GM21367 (cell line): ENCODE results near the gene NRXN3.

ENCODE experiments used
- ATAC-seq: cut with Tn5 transposase; IDR thresholded peaks from one replicate; pipeline ENCODE4 v1.9.1; 2021; ENCODE audit not compliant: unreplicated experiment

NRXN3 gene

DNA sequence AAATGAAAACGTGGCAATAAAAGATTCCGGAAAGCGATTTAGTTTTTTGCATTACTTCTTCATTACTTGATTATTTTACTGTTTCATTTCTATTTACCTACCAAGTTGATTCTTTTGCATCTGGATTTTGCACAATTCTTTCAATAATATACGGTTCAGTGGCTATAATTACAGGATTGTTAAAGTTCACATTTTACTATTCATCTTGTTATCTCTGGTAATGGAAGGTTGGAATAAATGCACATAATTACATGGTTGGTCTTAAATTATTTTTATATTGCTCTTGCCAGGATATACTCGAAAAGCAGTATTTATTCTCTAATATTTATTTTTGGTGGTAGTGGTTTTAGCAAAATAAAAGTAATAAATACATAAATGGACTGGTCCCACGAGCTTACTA is 1203.3 kb downstream of the NRXN3 start:
- ATAC-seq = no peak

DNA sequence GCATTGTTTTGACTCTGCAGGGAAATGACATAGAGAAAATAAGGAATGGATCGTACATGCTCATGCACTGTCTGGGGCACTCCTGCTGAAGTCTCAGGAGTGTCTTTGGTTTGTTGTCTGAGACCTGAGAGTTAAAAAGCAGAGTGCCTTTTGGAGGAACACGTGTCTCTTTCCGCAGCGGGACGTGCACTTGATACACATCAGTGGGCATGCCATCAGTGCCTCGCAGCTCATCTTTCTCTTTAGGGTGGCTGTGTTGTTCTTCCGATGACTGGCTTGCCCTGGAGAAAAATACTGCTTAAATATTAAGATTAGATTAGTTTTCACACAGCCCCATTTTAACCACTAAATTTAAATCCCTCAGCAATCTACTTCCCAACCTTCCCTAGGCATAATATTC is 1205.2 kb downstream of the NRXN3 start:
- ATAC-seq = no peak

DNA sequence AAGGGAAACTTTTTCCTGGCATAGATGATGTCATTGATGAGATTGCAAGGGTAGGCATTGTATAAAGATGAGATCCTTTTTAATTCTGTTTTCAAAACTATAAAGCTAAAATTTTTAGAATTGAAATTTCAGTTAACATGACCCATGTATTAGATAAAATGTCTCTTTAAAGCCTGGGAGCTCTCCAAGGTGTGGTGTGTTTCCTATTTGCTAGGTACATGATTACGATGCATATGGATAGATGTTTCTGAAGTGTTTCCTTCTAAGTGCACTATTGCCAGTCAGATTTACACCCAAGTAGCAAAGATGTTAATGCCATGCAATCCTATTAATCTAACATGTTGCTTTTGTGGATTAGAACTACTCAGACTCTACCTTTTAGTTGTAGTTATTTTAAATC is 1206.4 kb downstream of the NRXN3 start:
- no peak for ATAC-seq

DNA sequence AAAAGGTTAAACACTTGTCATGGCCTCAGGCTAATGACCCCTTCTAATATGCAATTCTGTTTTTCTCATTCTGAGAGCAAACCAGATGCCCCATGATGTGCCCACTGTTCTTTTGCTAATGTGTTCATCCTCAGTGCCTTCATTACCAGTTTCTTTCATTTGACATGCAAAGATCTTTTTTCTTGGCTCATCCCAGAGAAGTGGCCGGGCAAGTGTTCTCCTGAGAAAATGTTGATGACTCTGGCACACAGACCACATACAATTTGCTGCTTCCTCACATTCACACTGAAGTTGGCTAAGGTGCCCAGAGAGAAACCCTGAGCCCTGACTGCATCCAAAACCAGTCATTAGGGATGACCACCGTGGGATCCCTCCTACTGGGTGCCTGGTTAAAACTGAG is 1207.8 kb downstream of the NRXN3 start:
- no peak for ATAC-seq

DNA sequence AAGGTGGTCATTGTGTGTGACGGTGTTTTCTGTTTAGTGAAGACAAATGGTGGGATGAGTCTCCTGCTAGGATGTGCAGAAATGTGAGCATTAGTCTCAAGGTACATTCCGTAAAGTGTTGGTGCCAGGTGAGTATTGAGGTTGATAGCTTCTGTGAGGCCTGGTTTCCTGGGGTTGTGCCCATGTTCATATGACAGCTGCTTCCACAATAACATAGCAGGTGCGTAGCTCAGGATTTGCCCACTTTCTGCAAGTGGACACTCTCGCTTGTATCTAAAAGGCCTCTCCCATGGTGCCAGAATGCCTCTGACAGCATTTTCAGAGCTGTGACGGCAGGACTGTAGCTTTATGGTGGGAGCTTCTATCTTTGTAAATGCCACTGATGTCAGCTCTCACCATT is 1209.1 kb downstream of the NRXN3 start:
- no peak for ATAC-seq

DNA sequence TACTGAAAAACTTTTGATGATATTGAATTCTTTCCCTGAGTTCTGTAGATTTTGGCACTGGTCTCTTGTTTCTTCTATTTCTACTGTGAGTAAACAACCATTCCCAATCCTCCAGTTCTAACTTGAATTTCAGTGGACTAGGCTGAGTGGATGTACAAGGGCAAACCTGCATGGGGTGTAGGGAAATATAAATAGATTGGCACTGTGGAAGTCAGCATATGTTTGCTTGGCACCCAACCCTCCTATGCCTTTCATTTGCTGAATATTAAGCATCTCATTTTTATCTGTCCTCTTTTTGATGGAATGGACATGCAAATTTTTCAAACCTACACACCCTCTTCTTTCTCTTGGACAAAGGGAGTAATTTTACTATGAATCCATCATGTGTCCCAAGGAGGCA is 1212.9 kb downstream of the NRXN3 start:
- ATAC-seq = no peak

DNA sequence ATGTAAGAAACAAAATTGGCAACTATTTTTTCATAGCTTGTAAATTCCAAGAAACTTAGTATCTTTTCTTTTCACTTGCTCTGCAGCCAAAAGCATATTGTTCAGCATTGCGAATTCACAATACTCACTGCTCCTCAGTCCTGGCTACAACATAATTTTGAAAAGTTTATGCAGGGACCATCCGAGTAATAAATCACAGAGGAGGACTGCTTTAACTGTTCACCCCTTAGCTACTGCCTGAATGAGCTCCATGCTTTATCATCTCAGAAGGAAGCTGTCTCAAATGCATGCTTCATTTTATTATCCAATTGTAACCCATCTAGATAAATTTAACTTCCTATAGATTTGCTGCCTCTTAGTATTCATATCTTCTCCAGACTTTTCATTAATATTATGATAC is 1213.3 kb downstream of the NRXN3 start:
- no peak for ATAC-seq

DNA sequence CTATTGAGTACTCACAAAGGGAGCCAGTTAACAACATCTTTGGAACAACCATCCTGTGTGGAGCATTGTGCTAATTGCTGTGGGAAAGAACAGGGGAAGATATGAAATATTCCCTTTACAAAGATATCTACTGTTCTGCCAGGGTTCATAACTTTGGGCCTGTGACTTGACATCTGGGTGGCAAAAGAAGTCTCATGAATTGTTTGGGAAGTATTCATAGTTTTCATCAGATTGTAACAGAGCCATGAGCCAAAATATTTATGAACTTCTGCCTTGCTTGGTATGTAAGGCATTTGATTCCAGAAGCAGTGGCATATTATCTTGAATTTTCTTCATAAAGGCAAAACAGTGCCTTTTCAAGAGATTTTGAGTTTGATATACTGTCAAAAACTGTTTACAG is 1224.9 kb downstream of the NRXN3 start:
- no peak for ATAC-seq

DNA sequence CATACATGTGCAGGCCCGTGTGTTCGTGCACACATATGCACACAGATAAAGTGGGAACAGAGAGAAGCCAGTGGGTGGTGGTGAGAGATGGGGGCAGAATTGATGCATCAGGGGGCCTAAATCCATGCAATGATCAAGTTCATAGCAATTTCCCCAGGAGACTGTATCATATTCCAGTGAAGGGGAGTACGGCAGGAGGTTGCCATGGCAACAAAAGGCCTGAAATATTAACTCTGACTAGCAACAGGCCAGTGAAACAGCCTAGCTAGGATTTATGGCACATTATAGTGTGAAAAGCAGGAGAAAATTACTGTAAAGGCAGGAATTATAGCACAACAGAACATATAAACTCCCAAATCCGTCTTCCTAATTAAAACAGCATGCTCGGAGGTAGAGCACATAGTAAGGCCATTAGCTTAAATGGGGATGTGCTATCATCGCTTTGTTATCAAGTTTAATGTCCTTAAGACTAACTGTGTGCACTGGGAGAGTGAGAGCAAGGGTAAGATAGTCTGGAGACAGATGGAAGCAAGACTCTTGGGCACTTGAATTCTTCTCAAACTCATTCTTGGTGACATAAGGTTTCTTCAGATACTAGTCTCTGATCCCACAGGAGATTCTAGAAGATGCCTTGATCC is 1234.8 kb downstream of the NRXN3 start:
- no peak for ATAC-seq

DNA sequence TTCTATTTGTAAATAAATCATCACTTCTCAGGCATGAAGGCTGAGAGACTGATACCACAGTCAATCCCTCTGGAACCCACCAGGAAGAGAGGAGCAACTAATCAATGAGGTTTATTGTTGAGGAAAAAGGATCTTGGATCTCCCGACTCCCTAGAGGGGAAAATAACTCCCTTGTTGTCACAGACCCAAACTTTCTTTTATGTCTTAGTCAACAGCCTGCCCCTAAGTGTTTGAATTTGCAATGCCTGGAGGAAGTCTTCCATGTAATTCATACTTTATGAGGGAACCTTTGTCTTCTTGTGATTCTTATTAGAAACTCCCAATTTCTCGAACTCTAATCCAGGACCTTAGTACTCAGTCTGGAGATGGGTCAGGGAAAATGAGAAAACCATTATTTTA is 1235.3 kb downstream of the NRXN3 start:
- ATAC-seq = no peak

DNA sequence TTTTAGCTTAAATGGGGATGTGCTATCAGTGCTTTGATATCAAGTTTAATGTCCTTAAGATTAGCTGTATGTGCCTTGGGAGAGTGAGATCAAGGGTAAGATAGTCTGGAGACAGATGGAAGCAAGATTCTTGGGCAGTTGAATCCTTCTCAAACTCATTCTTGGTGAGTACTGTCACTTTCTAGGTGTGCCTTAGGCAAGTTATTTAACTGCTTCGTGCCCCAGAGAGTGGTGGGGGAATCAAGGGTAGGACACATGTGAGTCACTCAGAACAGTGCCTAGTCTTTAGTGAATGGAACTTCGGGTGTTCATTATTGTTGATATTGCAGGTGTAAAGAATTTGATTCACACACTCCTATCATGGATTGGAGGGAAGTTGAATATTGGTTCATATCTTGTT is 1237.4 kb downstream of the NRXN3 start:
- ATAC-seq = no peak

DNA sequence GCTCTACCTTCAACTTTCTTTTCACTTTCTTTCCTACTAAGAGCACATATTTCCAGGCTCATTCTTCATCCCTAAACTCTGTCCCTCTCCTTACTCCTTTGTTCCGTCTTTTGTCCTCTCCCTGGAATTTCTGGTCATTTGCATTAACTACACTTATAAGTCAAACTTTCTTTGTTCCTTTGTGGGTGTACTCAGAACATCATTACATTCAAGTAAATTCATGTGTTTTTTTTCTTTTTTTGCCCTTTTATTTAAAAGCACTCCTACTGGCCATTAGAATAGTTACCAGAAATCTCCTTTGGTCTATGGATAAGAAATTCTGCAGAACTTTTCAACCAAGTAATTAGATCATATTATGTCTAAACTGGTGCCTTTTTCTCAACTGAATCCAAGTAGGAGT is 1238.5 kb downstream of the NRXN3 start:
- ATAC-seq = no peak

DNA sequence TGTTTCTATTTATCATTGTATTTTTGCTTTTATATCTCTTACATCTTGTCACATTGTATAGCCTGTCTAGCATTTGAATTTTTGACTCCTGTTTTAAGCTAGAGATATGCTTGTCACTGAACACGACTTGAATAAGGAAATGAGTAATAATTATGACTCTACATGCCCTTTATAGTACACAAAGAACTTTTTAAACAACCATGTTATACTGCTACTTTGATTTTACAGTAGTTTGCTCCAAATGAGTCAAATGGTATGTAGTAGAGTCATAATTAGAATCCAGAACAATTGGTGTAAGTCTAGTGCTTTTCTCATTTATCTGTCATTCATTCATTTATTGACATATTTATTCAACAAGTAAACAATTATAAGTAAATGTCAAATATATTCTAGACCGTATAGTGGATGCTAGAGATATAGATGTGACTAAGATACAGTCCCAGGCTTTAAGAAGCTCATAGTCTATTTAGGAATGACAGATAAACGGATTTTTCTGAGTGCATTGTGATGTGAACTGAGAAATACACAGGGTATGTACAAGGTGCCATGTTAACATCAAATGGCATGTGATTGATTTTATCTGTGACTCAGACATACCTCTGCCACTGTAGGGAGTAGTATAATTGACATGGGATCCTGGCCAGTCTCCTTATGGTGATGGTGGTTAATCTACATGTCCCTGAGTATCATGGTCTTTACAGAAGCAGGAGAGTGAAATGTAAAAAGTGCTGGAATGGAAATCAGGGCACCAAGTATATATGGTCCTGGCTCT is 1241.4 kb downstream of the NRXN3 start:
- ATAC-seq = no peak

DNA sequence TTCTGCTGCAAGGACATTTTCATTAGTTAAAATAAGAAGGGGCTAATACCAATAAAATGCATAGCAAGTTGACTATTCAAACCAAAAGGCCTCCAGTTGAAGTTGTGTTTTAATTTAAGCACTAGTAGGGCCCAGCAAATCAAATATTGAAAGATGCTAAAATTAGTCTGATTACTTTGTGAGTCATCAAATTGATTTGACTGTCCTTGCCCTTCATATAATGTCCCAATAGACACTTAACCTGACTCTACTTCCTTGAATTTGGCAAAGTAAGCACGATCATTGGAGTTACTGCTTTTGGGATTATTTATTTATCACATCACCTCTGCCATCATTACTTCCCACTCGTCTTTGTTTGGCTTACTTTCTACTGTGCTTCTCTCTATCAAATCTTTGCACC is 1242.6 kb downstream of the NRXN3 start:
- no peak for ATAC-seq

DNA sequence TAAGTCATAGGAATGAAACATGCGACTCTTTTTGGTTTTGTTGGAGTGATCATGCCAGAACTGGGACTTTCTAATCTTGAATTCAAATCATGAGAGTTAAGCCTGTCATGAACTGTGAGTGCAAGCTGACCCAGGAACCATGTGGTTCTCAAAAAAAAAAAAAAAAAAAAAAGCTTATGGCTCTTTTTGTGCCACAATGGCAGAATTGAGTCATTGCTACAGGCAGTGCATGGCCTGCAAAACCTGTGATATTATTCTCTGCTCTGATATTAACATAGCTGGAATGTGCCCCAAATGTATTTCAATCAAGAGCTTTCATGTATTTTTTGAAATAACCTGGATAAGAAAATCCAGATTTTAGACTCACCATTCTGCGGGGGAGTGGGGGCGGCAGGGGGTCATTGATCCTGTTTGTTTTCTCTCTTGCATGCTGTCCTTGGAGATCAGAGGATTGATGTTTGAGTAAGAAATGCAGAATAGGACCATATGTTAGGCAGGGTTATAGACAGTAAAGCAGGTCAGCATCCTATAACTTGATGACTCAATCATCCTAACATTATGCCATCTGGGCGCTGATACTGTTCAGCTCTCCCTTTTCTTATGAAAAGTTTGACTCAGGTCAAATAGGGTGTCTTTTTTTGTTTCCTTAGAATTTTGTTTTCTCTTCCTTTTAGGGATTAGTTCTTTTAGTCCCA is 1243.7 kb downstream of the NRXN3 start:
- ATAC-seq = no peak

DNA sequence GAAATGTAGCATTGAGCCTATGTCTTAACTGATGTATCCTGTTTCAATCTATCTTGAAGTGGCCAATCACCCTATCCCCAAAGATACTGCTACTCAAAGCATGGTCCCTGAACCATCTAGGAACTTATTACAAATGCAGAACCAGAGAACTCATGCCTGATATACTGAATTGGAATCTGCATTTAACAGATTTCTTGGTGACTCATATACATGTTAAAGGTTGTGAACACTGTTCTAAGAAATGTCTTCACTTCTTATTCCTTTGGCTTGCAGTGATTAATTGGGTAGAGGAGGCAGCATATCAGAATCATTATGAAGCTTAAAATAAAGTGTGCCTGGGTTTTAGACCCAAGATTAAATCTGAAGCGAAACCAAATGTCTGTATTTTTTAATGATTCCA is 1245.6 kb downstream of the NRXN3 start:
- ATAC-seq = no peak

DNA sequence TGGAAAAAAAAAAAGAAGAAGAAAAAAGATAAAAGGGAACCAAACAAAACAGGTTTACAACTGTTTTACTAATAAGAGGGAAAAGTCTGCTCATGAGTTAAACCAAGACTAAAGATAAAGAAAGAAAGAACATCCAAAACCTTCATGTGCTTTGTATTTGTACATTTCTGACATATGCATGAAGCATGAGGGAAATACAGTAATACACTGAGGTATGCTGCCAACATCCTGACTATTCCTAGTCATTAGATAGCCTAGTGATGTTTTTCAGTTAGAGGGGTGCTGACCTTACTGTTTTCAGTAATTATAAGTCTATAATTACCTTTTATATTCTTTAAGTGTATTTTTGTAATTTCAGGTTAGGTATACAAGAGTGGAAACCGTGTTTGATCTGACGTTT is 1247.8 kb downstream of the NRXN3 start:
- ATAC-seq = no peak

DNA sequence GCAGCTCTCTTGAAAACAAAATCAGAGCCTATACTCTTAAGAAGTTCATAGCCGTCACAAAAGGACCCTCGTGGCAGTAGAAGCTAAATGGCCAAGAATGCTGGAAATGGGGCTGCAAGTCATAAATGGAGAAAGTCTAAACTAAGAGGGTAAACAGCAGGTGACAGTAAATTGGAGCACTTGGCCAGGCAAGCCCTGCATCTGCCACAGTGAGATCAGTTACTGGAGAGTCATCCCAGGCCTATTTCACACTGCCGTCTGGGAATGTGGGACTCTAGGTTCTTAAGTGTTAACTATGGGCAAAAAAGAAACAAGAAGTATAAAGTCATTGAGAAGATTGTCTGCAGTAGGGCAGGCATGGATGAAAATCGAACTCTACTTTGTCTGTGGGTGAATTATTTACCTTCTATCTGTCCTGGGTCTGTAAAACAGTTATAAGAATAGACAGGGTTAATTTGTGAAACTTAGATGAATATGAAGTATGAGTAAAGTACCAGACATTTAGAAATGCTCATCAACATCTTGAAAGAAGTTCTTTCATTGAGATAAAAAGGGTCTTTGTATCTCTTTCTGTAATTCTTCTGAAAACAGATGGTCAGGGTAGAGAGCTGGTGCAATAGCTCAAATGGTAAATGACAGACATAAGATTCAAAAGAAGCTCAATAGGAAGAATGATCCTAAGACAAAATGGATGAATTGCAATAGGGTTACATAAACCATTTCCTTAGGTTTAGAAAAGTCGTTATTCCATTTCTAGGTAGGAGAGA is 1248.7 kb downstream of the NRXN3 start:
- ATAC-seq = no peak

DNA sequence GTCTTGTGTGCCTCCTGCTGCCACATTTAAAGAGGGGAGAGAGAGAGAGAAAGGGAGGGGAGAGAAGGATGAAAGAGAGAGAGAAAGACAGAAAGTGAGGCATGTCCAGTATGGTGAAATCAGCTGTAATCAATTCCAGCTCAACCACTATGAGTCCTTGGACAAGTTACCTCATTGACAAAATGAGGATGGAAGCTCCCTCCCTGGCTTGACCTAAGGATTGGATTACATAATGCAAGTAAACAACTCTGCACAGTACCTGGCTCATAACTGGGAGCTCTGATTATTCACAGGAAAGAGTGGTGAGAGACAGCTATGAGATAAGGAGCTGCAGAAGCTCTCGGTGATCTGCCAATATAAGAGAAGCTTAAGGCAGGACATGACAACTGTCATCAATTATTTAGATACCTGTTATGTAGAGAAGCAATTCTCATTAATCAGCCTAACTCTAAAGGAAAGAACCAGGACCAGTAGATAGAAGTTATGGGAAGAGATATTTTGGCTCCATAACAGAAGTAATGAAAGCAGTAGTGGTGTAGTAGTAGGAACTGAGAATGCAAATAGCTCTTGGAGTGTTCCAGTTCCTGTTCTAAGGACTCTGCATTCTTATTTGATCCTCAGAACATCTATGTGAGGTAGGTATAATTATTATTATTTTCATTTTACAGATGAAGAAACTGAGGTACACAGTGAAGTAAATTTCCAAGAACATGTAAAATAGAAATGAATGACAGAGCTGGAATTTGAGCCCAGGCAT is 1249.6 kb downstream of the NRXN3 start:
- no peak for ATAC-seq

DNA sequence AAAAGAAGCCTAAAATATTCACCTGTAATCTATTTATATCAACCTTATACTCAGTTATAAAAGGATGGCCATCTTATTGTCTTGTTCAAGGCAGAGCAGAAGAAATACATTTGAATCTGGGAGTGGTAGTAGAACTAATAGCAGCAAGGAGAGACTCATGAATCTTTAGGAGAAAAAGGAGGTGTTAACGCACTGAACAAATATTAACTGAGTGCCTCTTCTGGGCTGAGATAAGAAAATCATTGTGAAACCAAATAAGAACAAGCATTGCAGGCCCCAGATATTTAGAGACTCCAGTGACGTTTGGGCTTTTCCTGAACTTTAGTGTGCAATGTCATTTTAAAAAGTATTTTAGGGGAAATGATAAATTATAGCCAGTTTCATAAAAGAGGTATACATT is 1250.6 kb downstream of the NRXN3 start:
- ATAC-seq = no peak

DNA sequence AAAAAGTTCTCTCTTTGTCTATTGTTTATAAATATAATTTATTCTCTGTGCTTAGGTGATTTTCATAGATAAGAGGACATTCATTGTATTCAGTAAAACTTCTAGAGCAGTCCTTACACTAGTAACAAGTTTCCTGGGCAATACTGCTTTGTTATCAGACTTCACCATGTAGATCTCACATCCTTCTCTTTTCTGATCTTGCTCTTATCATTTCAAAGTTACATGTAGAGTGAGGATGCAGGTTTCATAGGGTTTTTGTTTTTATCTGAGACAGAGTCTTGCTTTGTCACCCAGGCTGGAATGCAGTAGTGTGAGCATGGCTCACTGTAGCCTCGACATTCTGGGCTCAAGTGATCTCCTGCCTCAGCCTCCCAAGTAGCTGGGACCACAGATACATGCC is 1251.6 kb downstream of the NRXN3 start:
- no peak for ATAC-seq
